H1 (cell line): ENCODE measurements around the gene NEBL. TPM values are rescaled to one million over a fixed set of nuclear protein-coding genes. Genes with fewer than 3 reads are reported as not detected.

Experiments
- CTCF ChIA-PET: fragments of 300-600 bp; sonication (Branson Sonifier 250); formaldehyde crosslinking; loops from one replicate; lab custom pipeline; 2021; ENCODE audit not compliant: partially characterized antibody; lab: Charles Lee
- POLR2A ChIA-PET: fragments of 300-600 bp; sonication (Branson Sonifier 250); formaldehyde crosslinking; loops from one replicate; lab custom pipeline; 2021; ENCODE audit warnings: inconsistent platforms; ENCODE audit not compliant: partially characterized antibody; lab: Charles Lee
- DNase-seq, 2 experiments: peaks; one replicate each; pipeline versions ENCODE4 v3.0.0 to v3.0.0-alpha.2; 2010 to 2022; ENCODE audit warnings: low spot score in 2 of 2, low read depth in 1 of 2, mixed read lengths in 1 of 2
- FAIRE-seq: peaks from 2 replicates; lab custom pipeline; 2011; peaks lifted over from hg19 to GRCh38; lab: Jason Lieb, UNC
- H2AFZ ChIP-seq: 2 replicates; pipeline ENCODE4 v1.8.1; 2012; ENCODE audit warnings: low read length, inconsistent platforms
- H2AK5ac ChIP-seq: 2 replicates; pipeline ENCODE4 v1.6.1; 2013; ENCODE audit warnings: low read depth, low read length
- H2BK120ac ChIP-seq: replicated peaks from 2 replicates; pipeline ENCODE3; 2013; ENCODE audit warnings: low read depth, low read length, inconsistent platforms
- H2BK12ac ChIP-seq: 2 replicates; pipeline ENCODE4 v1.6.1; 2013; ENCODE audit warnings: low read depth, low read length
- H2BK15ac ChIP-seq: 2 replicates; pipeline ENCODE4 v1.6.1; 2013; ENCODE audit warnings: low read length
- H2BK20ac ChIP-seq: 2 replicates; pipeline ENCODE4 v1.6.1; 2013; ENCODE audit warnings: low read length
- H2BK5ac ChIP-seq: 2 replicates; pipeline ENCODE4 v1.6.1; 2013; ENCODE audit warnings: low read depth, low read length
- H3K14ac ChIP-seq: 2 replicates; pipeline ENCODE4 v1.6.1; 2013; ENCODE audit warnings: inconsistent platforms; ENCODE audit not compliant: insufficient read length
- H3K18ac ChIP-seq: 2 replicates; pipeline ENCODE4 v1.6.1; 2013; ENCODE audit warnings: low read length; ENCODE audit errors: extremely low read depth
- H3K23ac ChIP-seq: 2 replicates; pipeline ENCODE4 v1.6.1; 2013; ENCODE audit warnings: inconsistent platforms; ENCODE audit not compliant: insufficient read length
- H3K23me2 ChIP-seq: 2 replicates; pipeline ENCODE4 v1.6.1; 2013; ENCODE audit warnings: low read depth, low read length
- H3K27ac ChIP-seq: 2 replicates; pipeline ENCODE4 v1.6.1; 2011; ENCODE audit warnings: low read depth, low read length, inconsistent platforms
- H3K27me3 ChIP-seq, 4 experiments: replicated peaks in 1 of 4; 1 replicate in 1 of 4; 2 replicates in 3 of 4; pipeline versions ENCODE4 v1.6.1 to v1.8.1; 2011 to 2013; ENCODE audit warnings: low read length in 3 of 4, mild to moderate bottlenecking in 3 of 4, inconsistent platforms in 2 of 4, mixed read lengths in 2 of 4, moderate library complexity in 1 of 4; ENCODE audit not compliant: control insufficient read depth in 3 of 4, insufficient read depth in 3 of 4; ENCODE audit errors: extremely low read depth in 1 of 4
- H3K36me3 ChIP-seq, 4 experiments: 2 replicates each; pipeline versions ENCODE4 v1.6.1 to v1.8.1; 2011 to 2013; ENCODE audit warnings: mild to moderate bottlenecking in 4 of 4, low read length in 3 of 4, moderate library complexity in 2 of 4, control low read depth in 1 of 4, inconsistent platforms in 1 of 4; ENCODE audit not compliant: insufficient read depth in 4 of 4, control insufficient read depth in 2 of 4
- H3K4ac ChIP-seq: replicated peaks from 2 replicates; pipeline ENCODE3; 2013; ENCODE audit warnings: low read length, low read depth, mixed read lengths, inconsistent platforms; ENCODE audit not compliant: insufficient read length
- H3K4me1 ChIP-seq, 4 experiments: replicated peaks in 1 of 4; 1 replicate in 1 of 4; 2 replicates in 3 of 4; pipeline versions ENCODE4 v1.6.1 to v1.8.1; 2011 to 2013; ENCODE audit warnings: low read length in 3 of 4, inconsistent platforms in 2 of 4, mixed read lengths in 1 of 4; ENCODE audit not compliant: insufficient read depth in 4 of 4, control insufficient read depth in 3 of 4
- H3K4me2 ChIP-seq, 2 experiments: 2 replicates each; pipeline versions ENCODE4 v1.6.1 to v1.8.1; 2011 to 2013; ENCODE audit warnings: low read depth in 2 of 2, low read length in 2 of 2, control low read depth in 1 of 2, inconsistent platforms in 1 of 2, mild to moderate bottlenecking in 1 of 2; ENCODE audit not compliant: insufficient read depth in 1 of 2
- H3K4me3 ChIP-seq, 4 experiments: fragments of 200-600, 300-600 bp in 1 of 4; sonication (generic), shearing (Covaris generic), sonication (Bioruptor Twin) in 1 of 4; 2 replicates each; pipeline versions ENCODE4 v1.5.1 to v1.8.1; 2011 to 2016; ENCODE audit warnings: low read length in 4 of 4, low read depth in 3 of 4, control low read depth in 2 of 4, inconsistent platforms in 2 of 4, mild to moderate bottlenecking in 2 of 4, mixed read lengths in 1 of 4, moderate library complexity in 1 of 4; ENCODE audit not compliant: insufficient read depth in 2 of 4; ENCODE audit errors: extremely low read depth in 1 of 4
- H3K56ac ChIP-seq: replicated peaks from 2 replicates; pipeline ENCODE3; 2013; ENCODE audit warnings: low read depth, mild to moderate bottlenecking, mixed read lengths, low read length, inconsistent platforms; ENCODE audit not compliant: insufficient read length
- H3K79me1 ChIP-seq: 2 replicates; pipeline ENCODE4 v1.6.1; 2013; ENCODE audit warnings: low read depth, low read length, control low read depth
- H3K79me2 ChIP-seq, 2 experiments: 2 replicates each; pipeline versions ENCODE4 v1.6.1 to v1.8.1; 2012 to 2013; ENCODE audit warnings: low read length in 2 of 2, mild to moderate bottlenecking in 2 of 2, inconsistent platforms in 1 of 2; ENCODE audit not compliant: insufficient read depth in 2 of 2, control insufficient read depth in 1 of 2
- H3K9ac ChIP-seq, 4 experiments: replicated peaks in 1 of 4; 1 replicate in 1 of 4; 2 replicates in 3 of 4; pipeline versions ENCODE4 v1.6.1 to v1.8.1; 2011 to 2013; ENCODE audit warnings: low read depth in 3 of 4, low read length in 3 of 4, control low read depth in 2 of 4, mild to moderate bottlenecking in 2 of 4, moderate library complexity in 2 of 4, inconsistent platforms in 1 of 4; ENCODE audit errors: extremely low read depth in 1 of 4
- H3K9me3 ChIP-seq, 2 experiments: 2 replicates each; pipeline versions ENCODE4 v1.6.1 to v1.8.1; 2012 to 2013; ENCODE audit warnings: mild to moderate bottlenecking in 2 of 2, moderate library complexity in 2 of 2, control low read depth in 1 of 2, inconsistent platforms in 1 of 2, low read depth in 1 of 2, low read length in 1 of 2, mixed read lengths in 1 of 2; ENCODE audit not compliant: insufficient read depth in 2 of 2
- H4K20me1 ChIP-seq, 2 experiments: replicated peaks in 1 of 2; 2 replicates each; pipeline versions ENCODE3 to v1.8.1; 2011 to 2013; ENCODE audit warnings: inconsistent platforms in 2 of 2, low read length in 2 of 2, mild to moderate bottlenecking in 1 of 2; ENCODE audit not compliant: insufficient read depth in 2 of 2, control insufficient read depth in 1 of 2
- H4K5ac ChIP-seq: 2 replicates; pipeline ENCODE4 v1.6.1; 2013; ENCODE audit warnings: low read length, low read depth, mixed read lengths, inconsistent platforms; ENCODE audit not compliant: insufficient read length
- H4K8ac ChIP-seq: 2 replicates; pipeline ENCODE4 v1.8.0; 2013; ENCODE audit warnings: mild to moderate bottlenecking, moderate library complexity, low read length, inconsistent platforms; ENCODE audit not compliant: insufficient read depth; ENCODE audit errors: extremely low read depth
- H4K91ac ChIP-seq: replicated peaks from 2 replicates; pipeline ENCODE3; 2013; ENCODE audit warnings: low read length, mixed read lengths, inconsistent platforms; ENCODE audit not compliant: insufficient read length
- BACH1 ChIP-seq: IDR thresholded peaks from 2 replicates; pipeline ENCODE4 v1.6.1; 2012; ENCODE audit warnings: low read length, improper control_type of control experiment
- WGBS, 2 experiments: shearing (Covaris generic) in 1 of 2; methylation state at CpG; one replicate each; pipeline versions ENCODE4 v1.1.6 to v1.1.7; 2013 to 2015; ENCODE audit warnings: low lambda C conversion rate in 2 of 2, mixed read lengths in 2 of 2, inconsistent platforms in 1 of 2, low coverage in 1 of 2, missing lambda C conversion rate in 1 of 2; ENCODE audit not compliant: insufficient replicate concordance in 2 of 2, insufficient coverage in 1 of 2, insufficient read length in 1 of 2; ENCODE audit errors: extremely low coverage in 1 of 2, missing lambda C conversion rate in 1 of 2; 5-methylcytosine and 5-hydroxymethylcytosine counted together
- polyA plus RNA-seq, 7 experiments: library from polyadenylated mRNA; depleted of rRNA in 3 of 7; stranded (reverse) in 5 of 7; unstranded in 2 of 7; fragments of >200 nt in 5 of 7; fragments of 200-250 nt in 2 of 7; gene quantifications; 1 replicate in 5 of 7; 2 replicates in 1 of 7; 4 replicates in 1 of 7; pipeline versions ENCODE4 v1.2.1 to v1.2.3, GENCODE V29; 2011 to 2013; ENCODE audit warnings: missing spikeins in 2 of 7, mixed read lengths in 2 of 7
- total RNA-seq: library from RNA; stranded (reverse); fragmentation: NEBNext Ultra II Directional; extraction: Animal tissue kit (Norgen Biotek cat#: 25700); gene quantifications from 2 replicates; pipeline ENCODE4 v1.2.1, GENCODE V29; 2021
- TF ChIP-seq, protein P1 (sequence below): IDR thresholded peaks from 2 replicates; pipeline ENCODE4 v1.6.1; 2011; ENCODE audit warnings: low read length, improper control_type of control experiment

The NEBL gene
- total and polyA plus RNA-seq, 2 of the 8 experiments (the other 6 are each of a cell fraction or from before 2014, with no cell fraction given) = 7.5 to 10.5 TPM

DNA sequence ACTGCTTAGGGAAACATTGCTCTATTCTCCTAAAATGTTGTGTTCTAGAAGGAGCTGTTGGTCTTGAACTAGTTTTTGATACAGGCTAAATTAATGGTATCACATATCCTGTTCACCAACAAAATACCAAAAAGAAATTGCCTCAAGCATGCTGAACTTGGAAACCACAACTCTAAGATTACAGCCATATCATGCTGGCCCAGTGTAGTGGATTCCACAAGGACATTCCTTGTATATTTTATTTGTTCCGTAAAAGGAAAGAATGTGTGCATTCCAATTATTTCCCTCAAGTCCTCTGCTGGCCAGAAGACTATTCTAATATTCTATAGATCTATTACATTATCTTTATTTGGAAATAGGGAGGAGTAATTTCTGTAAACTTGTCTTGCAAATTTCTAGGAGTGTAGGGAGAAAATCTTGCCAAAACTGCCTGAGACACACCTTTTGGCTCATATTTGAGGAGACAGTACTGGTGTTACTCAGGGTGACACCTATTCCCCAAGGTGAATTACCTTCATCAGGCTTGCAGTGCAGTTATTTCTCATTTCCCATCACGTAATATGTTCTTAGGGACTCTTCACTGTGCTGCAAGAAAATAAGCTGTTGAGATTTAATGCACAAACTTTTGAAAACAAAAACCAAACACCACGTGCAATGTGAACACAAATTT is 1.9 kb upstream of the NEBL start:
- Histone ChIP-seq H4K5ac (no peak overlapping the region), H3K9ac (no peak overlapping the region), H3K4me1 (no peaks in the 10 kb centered on the region), H3K79me1 (no peaks in the 10 kb centered on the region), H2BK120ac (no peak overlapping the region), H2BK12ac (no peak overlapping the region), H4K8ac (no peak overlapping the region), H2BK15ac (no peak overlapping the region), H3K36me3 (no peaks in the 10 kb centered on the region), H3K14ac (no peak overlapping the region), H3K4me3 (no peak overlapping the region), H4K20me1 (no peaks in the 10 kb centered on the region), H3K9me3 (no peaks in the 10 kb centered on the region), H3K4ac (no peak overlapping the region), H2AFZ (no peak overlapping the region), H3K23ac (no peak overlapping the region), H3K27me3 (no peaks in the 10 kb centered on the region), H3K56ac (no peak overlapping the region), H2BK20ac (no peak overlapping the region), H4K91ac (no peak overlapping the region), H3K23me2 (no peaks in the 10 kb centered on the region), H2BK5ac (no peak overlapping the region), H3K79me2 (no peaks in the 10 kb centered on the region), H3K27ac (no peak overlapping the region), H2AK5ac (no peak overlapping the region)
- 85% methylated on average over 3 of the region's 3 CpGs; no CpG with 5 or more reads in 1 of the 2 experiments for WGBS, 2 experiments
- FAIRE-seq (no peak), DNase-seq (no peak)
- CTCF ChIA-PET = no interaction called here
- no peak for TF ChIP-seq BACH1
- TF ChIP-seq, protein P1, sequence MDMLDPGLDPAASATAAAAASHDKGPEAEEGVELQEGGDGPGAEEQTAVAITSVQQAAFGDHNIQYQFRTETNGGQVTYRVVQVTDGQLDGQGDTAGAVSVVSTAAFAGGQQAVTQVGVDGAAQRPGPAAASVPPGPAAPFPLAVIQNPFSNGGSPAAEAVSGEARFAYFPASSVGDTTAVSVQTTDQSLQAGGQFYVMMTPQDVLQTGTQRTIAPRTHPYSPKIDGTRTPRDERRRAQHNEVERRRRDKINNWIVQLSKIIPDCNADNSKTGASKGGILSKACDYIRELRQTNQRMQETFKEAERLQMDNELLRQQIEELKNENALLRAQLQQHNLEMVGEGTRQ = no peak
- TF ChIP-seq, all 59 proteins: peak for 0
- no peak overlapping the region for H3K18ac ChIP-seq
- POLR2A ChIA-PET = no interaction called here
- H3K4me2 ChIP-seq = no peak overlapping the region
